ENCODE measurements around the gene VAMP8. TPM values are rescaled to one million over a fixed set of nuclear protein-coding genes. Genes with fewer than 3 reads are reported as not detected.
"Not testable (repeated sequence)": the region's sequence is repeated elsewhere in the genome, so short reads cannot be mapped to it uniquely, and the experiment has no call there.

VAMP8 gene
- total RNA-seq, 1 donor, result 27.6 TPM

GRCh38 chr2:85607268-85608215 lies 30.2 kb downstream of the VAMP8 start:
- Histone ChIP-seq H3K9me3 (ENCODE audit: low read depth, low read length) (no peaks in the 10 kb centered on the region), H3K4me1 (ENCODE audit: insufficient read depth, low read length) (peaks cover 65% of the 10 kb centered on the region), H3K4me3 (ENCODE audit: low read length) (no peak overlapping the region), H3K27me3 (ENCODE audit: insufficient read depth, low read length) (no peaks in the 10 kb centered on the region)

GRCh38 chr2:85611217-85611704 lies 33.9 kb downstream of the VAMP8 start:
- no peaks in the 10 kb centered on the region for H3K27me3 ChIP-seq (ENCODE audit: insufficient read depth, low read length)
- H3K9me3 ChIP-seq (ENCODE audit: low read depth, low read length), result no peaks in the 10 kb centered on the region
- H3K4me1 ChIP-seq (ENCODE audit: insufficient read depth, low read length), result peaks cover 44% of the 10 kb centered on the region
- peak overlapping the region; percentile 80 for H3K4me3 ChIP-seq (ENCODE audit: low read length)

DNA sequence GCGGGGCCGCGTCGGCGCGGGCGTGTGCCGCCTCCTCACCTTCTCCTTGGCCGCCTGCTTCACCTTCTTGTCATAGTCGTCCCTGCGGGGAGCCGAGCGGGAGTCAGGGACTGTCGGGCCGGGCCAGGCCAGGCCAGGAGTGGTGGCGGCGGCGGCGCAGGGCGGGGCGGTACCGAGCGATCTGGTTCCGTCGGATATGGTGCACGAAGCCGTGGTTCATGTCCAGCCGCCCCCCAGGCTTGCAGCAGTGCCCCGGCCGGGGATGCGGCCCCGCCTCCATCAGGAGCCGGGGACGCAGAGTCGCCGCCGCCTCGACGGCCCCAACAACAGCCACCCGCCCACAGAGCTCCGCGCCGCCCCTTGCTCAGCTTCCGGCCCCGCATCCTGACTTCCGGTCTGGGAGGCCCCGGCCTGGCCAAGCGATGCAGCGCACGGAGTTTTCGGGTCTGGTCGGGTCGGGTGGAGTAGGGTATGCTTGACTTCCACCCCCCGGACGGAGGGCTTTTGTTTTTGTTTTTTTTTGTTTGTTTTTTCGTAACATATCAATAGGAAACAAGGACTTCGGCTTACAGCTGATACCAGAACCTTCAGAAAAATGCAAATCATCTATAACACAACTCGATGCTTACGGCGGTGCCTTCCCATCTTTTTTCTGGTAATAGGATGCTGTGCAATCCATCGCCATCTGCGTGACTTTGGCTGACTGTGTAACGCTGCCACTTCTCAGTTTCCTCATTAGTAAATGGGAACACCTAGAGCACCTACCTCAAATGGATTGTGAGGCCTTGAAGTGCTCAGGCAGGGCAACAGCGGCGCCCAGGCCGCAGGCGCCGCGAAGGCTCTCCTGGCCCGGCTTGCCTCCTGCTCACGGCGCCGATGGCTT lies 34.6 kb downstream of the VAMP8 start, which contains the start of gene C2orf68:
C2orf68 (minus strand) TSS at position 362 of the 883 bp plus-strand sequence; CDS start at position 280, 82 bp downstream.
- Histone ChIP-seq H3K9me3 (ENCODE audit: low read depth, low read length) (no peaks in the 10 kb centered on the region), H3K4me1 (ENCODE audit: insufficient read depth, low read length) (peaks cover 47% of the 10 kb centered on the region), H3K27me3 (ENCODE audit: insufficient read depth, low read length) (no peaks in the 10 kb centered on the region), H3K4me3 (ENCODE audit: low read length) (peak within 1 kb of the TSS; percentile 80)

GRCh38 chr2:85613717-85614515 lies 36.5 kb downstream of the VAMP8 start:
- peaks cover 59% of the 10 kb centered on the region for H3K4me1 ChIP-seq (ENCODE audit: insufficient read depth, low read length)
- H3K4me3 ChIP-seq (ENCODE audit: low read length), result no peak overlapping the region
- H3K9me3 ChIP-seq (ENCODE audit: low read depth, low read length), result no peaks in the 10 kb centered on the region
- no peaks in the 10 kb centered on the region for H3K27me3 ChIP-seq (ENCODE audit: insufficient read depth, low read length)

- H3K9me3 ChIP-seq (ENCODE audit: low read depth, low read length); H3K4me3 ChIP-seq (ENCODE audit: low read length); H3K27me3 ChIP-seq (ENCODE audit: insufficient read depth, low read length): not testable (repeated sequence)
- peaks cover 55% of the 10 kb centered on the region for H3K4me1 ChIP-seq (ENCODE audit: insufficient read depth, low read length)
Observed at GRCh38 chr2:85614757-85615156, 37.4 kb downstream of the VAMP8 start.

DNA sequence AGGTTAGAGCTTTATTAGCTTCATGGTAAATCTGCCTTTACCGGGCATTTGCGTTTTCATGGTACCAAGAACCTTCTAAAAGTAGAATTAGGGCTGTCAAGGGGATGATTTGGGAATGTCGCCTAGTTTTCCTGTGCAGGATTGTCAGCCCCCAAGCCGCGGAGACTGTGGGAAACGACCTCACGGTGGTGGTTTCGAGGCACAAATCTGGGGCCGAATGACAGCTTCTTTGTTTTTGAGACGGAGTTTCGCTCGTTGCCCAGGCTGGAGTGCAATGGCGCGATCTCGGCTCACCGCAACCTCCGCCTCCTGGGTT lies 38.0 kb downstream of the VAMP8 start:
- Histone ChIP-seq H3K9me3 (ENCODE audit: low read depth, low read length) (no peaks in the 10 kb centered on the region), H3K27me3 (ENCODE audit: insufficient read depth, low read length) (no peaks in the 10 kb centered on the region), H3K4me3 (ENCODE audit: low read length) (no peak overlapping the region), H3K4me1 (ENCODE audit: insufficient read depth, low read length) (peaks cover 51% of the 10 kb centered on the region)

DNA sequence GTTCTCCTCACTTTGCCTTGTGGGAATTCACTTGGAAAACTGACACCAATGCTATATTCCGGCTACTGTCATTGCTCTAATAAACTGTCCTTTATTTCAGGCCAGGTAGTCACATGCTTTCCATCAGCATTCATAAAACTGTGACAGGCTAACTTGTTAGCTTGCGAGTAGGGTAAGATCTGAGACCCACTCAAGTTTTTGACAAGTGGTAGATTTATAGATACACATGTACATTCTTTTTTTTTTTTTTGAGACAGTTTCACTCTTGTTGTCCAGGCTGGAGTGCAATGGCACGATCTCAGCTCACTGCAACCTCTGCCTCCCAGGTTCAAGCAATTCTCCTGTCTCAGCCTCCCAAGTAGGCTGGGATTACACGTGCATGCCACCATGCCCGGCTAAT lies 40.3 kb downstream of the VAMP8 start:
- H3K4me1 ChIP-seq (ENCODE audit: insufficient read depth, low read length), result peaks cover 30% of the 10 kb centered on the region
- H3K4me3 ChIP-seq (ENCODE audit: low read length); H3K9me3 ChIP-seq (ENCODE audit: low read depth, low read length); H3K27me3 ChIP-seq (ENCODE audit: insufficient read depth, low read length): not testable (repeated sequence)

DNA sequence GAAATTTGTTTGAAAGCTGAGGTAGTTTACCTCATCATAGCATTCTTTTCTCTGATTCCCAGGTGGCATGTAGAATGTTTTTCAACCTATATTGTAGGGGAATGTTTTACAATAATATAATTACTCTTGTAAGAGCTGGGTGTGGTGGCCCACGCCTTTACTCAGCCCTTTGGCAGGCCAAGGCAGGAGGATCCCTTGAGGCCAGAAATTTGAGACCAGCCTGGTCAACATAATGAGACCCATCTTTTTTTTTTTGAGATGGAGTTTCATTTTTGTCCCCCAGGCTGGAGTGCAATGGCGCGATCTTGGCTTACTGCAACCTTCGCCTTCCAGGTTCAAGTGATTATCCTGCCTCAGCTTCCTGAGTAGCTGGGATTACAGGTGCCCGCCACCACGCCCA lies 42.2 kb downstream of the VAMP8 start:
- Histone ChIP-seq H3K4me3 (ENCODE audit: low read length) (no peak overlapping the region), H3K27me3 (ENCODE audit: insufficient read depth, low read length) (no peaks in the 10 kb centered on the region), H3K4me1 (ENCODE audit: insufficient read depth, low read length) (peaks cover 28% of the 10 kb centered on the region)

DNA sequence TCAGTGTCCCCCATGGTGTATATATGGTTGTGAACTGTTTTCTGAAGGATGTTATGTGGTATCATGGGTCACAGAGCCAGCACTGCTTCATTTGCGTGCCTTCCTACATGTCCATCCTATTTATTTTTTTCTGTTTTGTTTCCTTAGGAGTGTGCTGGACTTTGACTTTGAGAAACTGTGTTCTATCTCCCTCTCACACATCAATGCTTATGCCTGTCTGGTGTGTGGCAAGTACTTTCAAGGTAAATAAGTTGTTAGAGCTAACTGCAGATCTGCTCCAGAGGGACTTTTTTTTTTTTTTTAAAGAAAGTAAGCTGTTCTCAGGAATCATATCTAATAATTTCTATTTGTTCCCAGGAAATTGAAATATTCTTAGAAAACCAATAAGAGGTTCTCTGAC lies 44.0 kb downstream of the VAMP8 start:
- Histone ChIP-seq H3K27me3 (ENCODE audit: insufficient read depth, low read length) (no peaks in the 10 kb centered on the region), H3K4me1 (ENCODE audit: insufficient read depth, low read length) (peaks cover 23% of the 10 kb centered on the region), H3K9me3 (ENCODE audit: low read depth, low read length) (no peaks in the 10 kb centered on the region), H3K4me3 (ENCODE audit: low read length) (no peak overlapping the region)

More for the DNA sequence above, 42.2 kb downstream of the VAMP8 start:
- H3K9me3 ChIP-seq (ENCODE audit: low read depth, low read length), result no peaks in the 10 kb centered on the region

- Histone ChIP-seq H3K27me3 (ENCODE audit: insufficient read depth, low read length) (no peaks in the 10 kb centered on the region), H3K4me3 (ENCODE audit: low read length) (no peak overlapping the region), H3K9me3 (ENCODE audit: low read depth, low read length) (no peaks in the 10 kb centered on the region), H3K4me1 (ENCODE audit: insufficient read depth, low read length) (peaks cover under 1% of the 10 kb centered on the region)
Observed at GRCh38 chr2:85623991-85624390, 46.6 kb downstream of the VAMP8 start.

GRCh38 chr2:85628658-85629057 lies 51.3 kb downstream of the VAMP8 start:
- H3K27me3 ChIP-seq (ENCODE audit: insufficient read depth, low read length), result no peaks in the 10 kb centered on the region
- no peaks in the 10 kb centered on the region for H3K9me3 ChIP-seq (ENCODE audit: low read depth, low read length)
- H3K4me3 ChIP-seq (ENCODE audit: low read length), result no peak overlapping the region
- H3K4me1 ChIP-seq (ENCODE audit: insufficient read depth, low read length), result no peaks in the 10 kb centered on the region

DNA sequence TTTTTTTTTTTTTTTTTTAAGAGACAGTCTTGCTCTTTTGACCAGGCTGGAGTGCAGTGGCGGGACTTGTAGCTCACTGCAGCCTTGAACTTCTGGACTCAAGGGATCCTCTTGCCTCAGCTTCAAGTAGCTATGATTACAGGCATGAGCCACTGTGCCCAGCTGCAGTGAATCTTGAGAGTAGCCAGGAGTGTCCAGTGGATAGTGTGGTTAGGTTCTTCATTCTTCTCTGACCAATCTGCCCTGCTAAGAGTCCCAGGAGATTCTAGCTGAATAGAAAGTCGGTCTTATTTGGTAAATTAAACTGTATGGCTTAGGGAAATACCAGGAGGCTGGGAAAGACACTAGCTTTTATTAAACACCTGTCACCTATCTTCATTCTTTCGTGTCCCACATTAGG lies 53.9 kb downstream of the VAMP8 start:
- H3K9me3 ChIP-seq (ENCODE audit: low read depth, low read length), result no peaks in the 10 kb centered on the region
- no peak overlapping the region for H3K4me3 ChIP-seq (ENCODE audit: low read length)
- no peaks in the 10 kb centered on the region for H3K4me1 ChIP-seq (ENCODE audit: insufficient read depth, low read length)
- no peaks in the 10 kb centered on the region for H3K27me3 ChIP-seq (ENCODE audit: insufficient read depth, low read length)
